HG02610 (cell line): ENCODE results near the gene NPIPB4.
"Not testable (repeated sequence)": the region's sequence is repeated elsewhere in the genome, so short reads cannot be mapped to it uniquely, and the experiment has no call there.

Source experiments
- ATAC-seq: cut with Tn5 transposase; IDR thresholded peaks from one replicate; pipeline ENCODE4 v1.9.1; 2021; ENCODE audit warnings: mild to moderate bottlenecking, moderate library complexity; ENCODE audit not compliant: unreplicated experiment

Gene NPIPB4

GRCh38 chr16:21857656-21858055, at the start of gene NPIPB4:
TSS of gene NPIPB4 (minus strand) at chr16:21857756. CDS start at chr16:21857378, 378 bp downstream.
- not testable (repeated sequence) for ATAC-seq

GRCh38 chr16:21898998-21899397, 41.4 kb upstream of the NPIPB4 start:
- ATAC-seq, result not testable (repeated sequence)

GRCh38 chr16:21881988-21882387, 24.4 kb upstream of the NPIPB4 start:
- not testable (repeated sequence) for ATAC-seq

- ATAC-seq, result not testable (repeated sequence)
Observed at GRCh38 chr16:21837186-21837585, 20.4 kb downstream of the NPIPB4 start.

GRCh38 chr16:21836334-21836733, 21.2 kb downstream of the NPIPB4 start:
- ATAC-seq, result not testable (repeated sequence)

- not testable (repeated sequence) for ATAC-seq
Observed at GRCh38 chr16:21835747-21836146, 21.8 kb downstream of the NPIPB4 start.

- ATAC-seq, result not testable (repeated sequence)
Observed at GRCh38 chr16:21834211-21834610, 23.3 kb downstream of the NPIPB4 start.

- not testable (repeated sequence) for ATAC-seq
Observed at GRCh38 chr16:21829929-21830328, 27.6 kb downstream of the NPIPB4 start.

GRCh38 chr16:21826067-21826706, 31.4 kb downstream of the NPIPB4 start:
- ATAC-seq, result not testable (repeated sequence)

- not testable (repeated sequence) for ATAC-seq
Observed at GRCh38 chr16:21825526-21825925, 32.0 kb downstream of the NPIPB4 start.

- not testable (repeated sequence) for ATAC-seq
Observed at GRCh38 chr16:21823258-21823657, 34.3 kb downstream of the NPIPB4 start.

- not testable (repeated sequence) for ATAC-seq
Observed at GRCh38 chr16:21820908-21821465, 36.6 kb downstream of the NPIPB4 start.

GRCh38 chr16:21820028-21820907, 37.3 kb downstream of the NPIPB4 start:
- ATAC-seq, result peak; percentile 96

GRCh38 chr16:21819617-21820016, 37.9 kb downstream of the NPIPB4 start:
- ATAC-seq, result not testable (repeated sequence)

- ATAC-seq, result not testable (repeated sequence)
Observed at GRCh38 chr16:21817012-21817411, 40.5 kb downstream of the NPIPB4 start.

GRCh38 chr16:21815694-21816093, 41.9 kb downstream of the NPIPB4 start:
- not testable (repeated sequence) for ATAC-seq

GRCh38 chr16:21802375-21802663, 55.2 kb downstream of the NPIPB4 start:
- ATAC-seq, result not testable (repeated sequence)

- ATAC-seq, result not testable (repeated sequence)
Observed at GRCh38 chr16:21801538-21802374, 55.8 kb downstream of the NPIPB4 start.

- not testable (repeated sequence) for ATAC-seq
Observed at GRCh38 chr16:21798601-21799000, 59.0 kb downstream of the NPIPB4 start.

- not testable (repeated sequence) for ATAC-seq
Observed at GRCh38 chr16:21793310-21793709, 64.2 kb downstream of the NPIPB4 start.

- peak; percentile 72 for ATAC-seq
Observed at GRCh38 chr16:21790506-21790905, 67.0 kb downstream of the NPIPB4 start.
